Upper lobe of right lung (tissue), 1 donor: ENCODE results near the gene MYO7A. TPM values are rescaled to one million over a fixed set of nuclear protein-coding genes. Genes with fewer than 3 reads are reported as not detected.

Source experiments
- ATAC-seq: fragments of 200-7000 bp; cut with Tn5 transposase; one replicate; pipeline ENCODE4 v1.9.1; 2020; ENCODE audit warnings: mild to moderate bottlenecking, moderate library complexity
- DNase-seq: peaks from one replicate; pipeline ENCODE4 v3.0.0-alpha.2; 2020
- H3K27ac ChIP-seq: fragments of 200-600 bp; one replicate; pipeline ENCODE4 v1.8.0; 2022
- H3K27me3 ChIP-seq: fragments of 200-600 bp; one replicate; pipeline ENCODE4 v1.8.0; 2022; ENCODE audit warnings: mild to moderate bottlenecking
- H3K36me3 ChIP-seq: fragments of 200-600 bp; one replicate; pipeline ENCODE4 v1.8.0; 2022
- H3K4me1 ChIP-seq: fragments of 200-600 bp; one replicate; pipeline ENCODE4 v1.8.0; 2022
- H3K4me3 ChIP-seq: fragments of 200-600 bp; one replicate; pipeline ENCODE4 v1.8.0; 2022; ENCODE audit warnings: mild to moderate bottlenecking
- H3K9me3 ChIP-seq: fragments of 200-600 bp; one replicate; pipeline ENCODE4 v1.8.0; 2022
- intact Hi-C: fragments of 100-400 bp; cut with DNase I; formaldehyde crosslinking; loops from one replicate; pipeline ENCODE4 v1.11.0; 2022
- total RNA-seq: library from RNA; stranded (reverse); fragmentation: NEBNext Ultra II Directional; extraction: Animal tissue kit (Norgen Biotek cat#: 25700); gene quantifications from one replicate; pipeline ENCODE4 v1.2.1, GENCODE V29; 2021
- TF ChIP-seq, protein P1 (sequence below): fragments of 200-600 bp; IDR thresholded peaks from one replicate; pipeline ENCODE4 v1.8.0; 2022; ENCODE audit warnings: antibody characterized with exemption
- donor health status: DM: no; HTN: yes; CAD: no; lungs with severe emphysema.

MYO7A gene
- total RNA-seq, 1 donor from 2014 or later: 3.6 TPM

DNA sequence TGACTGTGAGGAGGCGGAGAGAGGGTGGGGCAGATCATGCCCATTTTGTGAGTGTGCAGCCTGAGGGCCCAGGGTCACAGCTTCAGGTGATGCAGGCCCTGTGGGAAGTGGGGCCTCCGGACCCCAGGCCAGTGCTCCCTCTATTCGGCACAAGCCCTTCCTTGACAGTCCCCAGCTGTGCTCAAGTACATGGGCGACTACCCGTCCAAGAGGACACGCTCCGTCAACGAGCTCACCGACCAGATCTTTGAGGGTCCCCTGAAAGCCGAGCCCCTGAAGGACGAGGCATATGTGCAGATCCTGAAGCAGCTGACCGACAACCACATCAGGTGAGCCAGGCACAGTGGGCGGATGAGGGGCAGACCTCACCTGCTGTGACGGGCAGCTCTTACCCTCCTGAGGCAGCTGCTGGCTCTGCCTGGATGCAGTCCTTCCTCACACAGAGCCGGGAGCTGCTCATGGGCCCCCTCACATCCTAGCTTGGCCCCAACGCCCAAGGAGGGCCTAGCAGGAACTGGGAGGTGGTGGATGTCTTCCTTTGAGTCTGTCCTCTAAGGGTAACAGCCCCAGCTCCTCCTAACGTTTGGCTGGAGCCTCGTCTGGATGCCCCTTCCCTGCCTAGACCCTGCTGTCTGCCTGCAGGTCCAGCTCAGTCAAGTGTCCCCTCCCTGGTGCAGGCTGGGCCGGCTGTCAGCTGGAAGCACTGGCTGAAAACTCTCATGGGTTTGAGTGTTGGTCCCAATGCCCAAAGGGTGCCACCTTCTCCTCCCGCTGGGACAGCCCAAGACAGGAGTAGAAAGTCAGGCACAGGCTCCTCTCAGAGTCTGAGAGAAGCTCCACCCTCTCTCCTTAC, 76.1 kb downstream of the MYO7A start:
- intact Hi-C loops: no loop called here
- H3K27me3 ChIP-seq: no peaks in the 10 kb centered on the region
- DNase-seq: peak; percentile 41
- no peak overlapping the region for H3K4me3 ChIP-seq
- no peaks in the 10 kb centered on the region for H3K4me1 ChIP-seq
- H3K9me3 ChIP-seq: no peaks in the 10 kb centered on the region
- no peak overlapping the region for H3K27ac ChIP-seq
- no peaks in the 10 kb centered on the region for H3K36me3 ChIP-seq
- TF ChIP-seq, protein P1, sequence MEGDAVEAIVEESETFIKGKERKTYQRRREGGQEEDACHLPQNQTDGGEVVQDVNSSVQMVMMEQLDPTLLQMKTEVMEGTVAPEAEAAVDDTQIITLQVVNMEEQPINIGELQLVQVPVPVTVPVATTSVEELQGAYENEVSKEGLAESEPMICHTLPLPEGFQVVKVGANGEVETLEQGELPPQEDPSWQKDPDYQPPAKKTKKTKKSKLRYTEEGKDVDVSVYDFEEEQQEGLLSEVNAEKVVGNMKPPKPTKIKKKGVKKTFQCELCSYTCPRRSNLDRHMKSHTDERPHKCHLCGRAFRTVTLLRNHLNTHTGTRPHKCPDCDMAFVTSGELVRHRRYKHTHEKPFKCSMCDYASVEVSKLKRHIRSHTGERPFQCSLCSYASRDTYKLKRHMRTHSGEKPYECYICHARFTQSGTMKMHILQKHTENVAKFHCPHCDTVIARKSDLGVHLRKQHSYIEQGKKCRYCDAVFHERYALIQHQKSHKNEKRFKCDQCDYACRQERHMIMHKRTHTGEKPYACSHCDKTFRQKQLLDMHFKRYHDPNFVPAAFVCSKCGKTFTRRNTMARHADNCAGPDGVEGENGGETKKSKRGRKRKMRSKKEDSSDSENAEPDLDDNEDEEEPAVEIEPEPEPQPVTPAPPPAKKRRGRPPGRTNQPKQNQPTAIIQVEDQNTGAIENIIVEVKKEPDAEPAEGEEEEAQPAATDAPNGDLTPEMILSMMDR: no peak
- no peak for ATAC-seq

DNA sequence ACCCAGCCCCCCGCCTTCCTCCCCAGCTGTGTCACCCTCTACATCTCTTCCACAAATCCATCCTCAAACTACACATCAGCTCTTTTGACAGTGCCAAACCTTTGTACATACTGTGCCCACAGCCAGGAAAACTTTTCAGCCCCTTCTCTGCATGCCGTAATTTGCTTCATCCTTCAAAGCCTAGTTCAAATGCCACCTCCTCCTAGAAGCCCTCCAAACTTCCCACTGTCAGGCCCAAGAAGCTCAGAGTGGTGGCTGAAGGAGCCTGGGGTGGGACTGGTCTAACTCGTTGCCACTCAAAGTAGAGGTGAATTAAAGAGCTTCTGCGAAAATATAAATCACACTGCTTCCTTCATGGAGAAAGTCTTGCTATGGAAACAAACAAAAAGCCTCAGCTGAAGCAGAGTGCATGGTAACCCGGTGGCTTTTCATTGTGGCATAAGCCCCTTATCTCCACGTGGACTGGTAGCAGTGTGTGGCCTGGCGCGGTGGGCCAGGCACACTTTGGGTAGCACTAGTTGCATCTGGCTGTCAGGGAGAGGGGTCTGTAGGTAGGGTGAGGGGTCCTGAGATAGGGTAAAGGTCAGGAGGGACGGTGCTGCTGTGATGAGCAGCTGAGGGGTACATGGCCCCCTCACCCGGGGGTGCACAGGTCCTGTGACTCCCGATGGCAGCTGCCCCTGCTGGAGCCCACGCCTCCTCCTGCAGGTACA, 76.9 kb downstream of the MYO7A start:
- no peaks in the 10 kb centered on the region for H3K9me3 ChIP-seq

DNA sequence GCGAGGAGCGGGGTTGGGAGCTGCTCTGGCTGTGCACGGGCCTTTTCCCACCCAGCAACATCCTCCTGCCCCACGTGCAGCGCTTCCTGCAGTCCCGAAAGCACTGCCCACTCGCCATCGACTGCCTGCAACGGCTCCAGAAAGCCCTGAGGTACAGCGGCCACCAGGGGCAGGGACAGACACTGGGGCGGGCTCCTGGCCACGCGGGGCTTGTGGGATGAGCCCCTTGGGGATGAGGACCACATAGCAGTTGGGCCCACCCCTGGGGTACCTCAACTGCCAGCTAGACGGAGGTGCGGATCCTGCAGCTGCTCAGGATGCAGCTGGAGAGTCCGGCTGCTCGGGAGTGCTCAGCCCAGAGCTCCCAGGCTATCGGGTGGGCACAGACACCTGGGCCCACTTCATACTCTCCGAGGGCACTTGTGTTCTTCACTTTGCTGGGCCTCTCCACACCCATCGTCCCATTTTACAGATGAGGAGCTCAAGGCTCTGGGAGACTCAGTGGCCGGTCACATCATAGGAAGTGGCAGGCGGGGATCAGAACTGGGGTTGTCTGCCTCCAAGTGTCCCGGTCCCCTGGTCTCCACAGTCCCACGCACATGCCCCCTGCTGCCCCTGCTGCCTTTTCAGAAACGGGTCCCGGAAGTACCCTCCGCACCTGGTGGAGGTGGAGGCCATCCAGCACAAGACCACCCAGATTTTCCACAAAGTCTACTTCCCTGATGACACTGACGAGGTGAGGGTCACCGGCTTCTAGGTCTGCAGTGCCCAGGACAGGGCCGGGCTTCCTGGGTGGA, 77.6 kb downstream of the MYO7A start:
- DNase-seq (peak; percentile 58), ATAC-seq (no peak)
- no peak overlapping the region for H3K27ac ChIP-seq
- intact Hi-C loops: no loop called here
- no peak overlapping the region for H3K4me3 ChIP-seq
- TF ChIP-seq, protein P1: no peak
- no peaks in the 10 kb centered on the region for H3K36me3 ChIP-seq
- H3K9me3 ChIP-seq: no peaks in the 10 kb centered on the region
- no peaks in the 10 kb centered on the region for H3K4me1 ChIP-seq
- no peaks in the 10 kb centered on the region for H3K27me3 ChIP-seq

More for the DNA sequence above, 76.9 kb downstream of the MYO7A start:
- DNase-seq (no peak), ATAC-seq (no peak)
- H3K4me3 ChIP-seq: no peak overlapping the region
- H3K36me3 ChIP-seq: no peaks in the 10 kb centered on the region
- H3K4me1 ChIP-seq: no peaks in the 10 kb centered on the region
- intact Hi-C loops: no loop called here
- H3K27me3 ChIP-seq: no peaks in the 10 kb centered on the region
- TF ChIP-seq, protein P1: no peak
- no peak overlapping the region for H3K27ac ChIP-seq

DNA sequence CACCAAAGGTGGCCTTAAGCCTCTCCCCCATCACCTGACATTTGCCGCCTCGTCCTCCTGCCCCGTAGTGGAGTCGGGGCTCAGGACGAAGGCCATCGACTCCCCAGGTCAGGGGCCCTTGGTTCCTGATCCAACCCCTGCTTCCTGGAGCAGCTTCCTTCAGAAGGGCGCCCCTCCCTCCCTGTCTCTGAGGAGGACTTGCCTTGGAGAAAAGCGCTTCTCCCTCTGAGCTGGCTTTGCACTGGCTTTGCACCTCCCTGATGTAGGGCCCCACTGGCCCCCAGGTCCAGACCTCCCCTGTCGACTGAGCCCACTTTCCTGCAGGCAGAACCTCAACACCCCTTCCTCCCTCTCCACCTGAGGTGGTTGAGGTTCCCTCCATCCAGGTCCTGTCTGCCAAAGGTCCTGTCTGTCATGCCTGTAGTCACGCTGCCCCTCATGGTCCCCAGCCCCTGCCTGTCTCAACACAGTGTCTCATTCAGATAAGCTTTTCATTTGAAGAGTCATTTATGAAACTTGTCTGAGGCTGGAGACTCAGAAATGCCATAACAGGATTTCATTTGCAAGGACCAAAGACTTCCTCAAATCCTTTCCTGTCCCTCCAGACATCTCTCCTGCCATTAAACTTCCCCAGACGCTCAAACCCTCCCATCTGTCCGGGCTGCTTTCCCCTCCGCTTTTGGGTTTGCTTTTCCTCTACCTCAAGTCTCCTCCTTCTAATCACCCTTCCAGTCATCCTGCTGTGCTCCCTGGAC, 78.4 kb downstream of the MYO7A start:
- Histone ChIP-seq H3K27me3 (no peaks in the 10 kb centered on the region), H3K4me1 (no peaks in the 10 kb centered on the region), H3K27ac (no peak overlapping the region), H3K4me3 (no peak overlapping the region), H3K36me3 (no peaks in the 10 kb centered on the region), H3K9me3 (no peaks in the 10 kb centered on the region)
- DNase-seq (peak; percentile 52), ATAC-seq (no peak)
- TF ChIP-seq, protein P1: no peak
- intact Hi-C loops: no loop called here

DNA sequence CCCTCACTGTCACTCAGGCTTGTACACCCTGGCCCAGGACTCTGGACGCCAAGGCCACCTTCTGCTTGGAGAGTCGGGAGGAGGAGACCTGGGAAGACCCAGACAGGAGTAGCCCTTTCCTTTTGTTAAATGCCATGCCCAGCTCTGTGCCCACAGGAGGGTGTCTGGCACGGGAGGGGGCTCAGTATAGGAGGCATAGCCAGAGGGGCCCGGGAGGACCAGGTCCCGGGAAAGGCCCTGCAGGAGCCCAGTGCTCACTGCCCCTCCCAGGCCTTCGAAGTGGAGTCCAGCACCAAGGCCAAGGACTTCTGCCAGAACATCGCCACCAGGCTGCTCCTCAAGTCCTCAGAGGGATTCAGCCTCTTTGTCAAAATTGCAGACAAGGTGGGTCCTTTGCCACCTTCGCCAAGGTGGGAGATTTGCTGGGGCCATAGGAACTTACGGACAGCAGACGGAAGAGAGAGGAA, 79.0 kb downstream of the MYO7A start:
- DNase-seq (peak; percentile 60), ATAC-seq (no peak)
- intact Hi-C loops: no loop called here
- no peak overlapping the region for H3K4me3 ChIP-seq
- TF ChIP-seq, protein P1: no peak
- no peaks in the 10 kb centered on the region for H3K4me1 ChIP-seq
- no peaks in the 10 kb centered on the region for H3K27me3 ChIP-seq
- H3K9me3 ChIP-seq: no peaks in the 10 kb centered on the region
- no peaks in the 10 kb centered on the region for H3K36me3 ChIP-seq
- no peak overlapping the region for H3K27ac ChIP-seq
